Sigmoid colon (tissue), 7 donors: ENCODE data around the gene FABP6. TPM values are rescaled to one million over a fixed set of nuclear protein-coding genes. Genes with fewer than 3 reads are reported as not detected.
"Not testable (repeated sequence)": the region's sequence is repeated elsewhere in the genome, so short reads cannot be mapped to it uniquely, and the experiment has no call there.

Source experiments
- DNase-seq: peaks from one replicate; pipeline ENCODE4 v3.0.0-alpha.2; 2019
- H3K27ac ChIP-seq, 4 donors: fragments of 200-600 bp; sonication (generic); one replicate each; pipeline ENCODE4 v1.5.1; 2016 to 2019; ENCODE audit warnings: mild to moderate bottlenecking in 1 of 4
- H3K27me3 ChIP-seq, 3 donors: fragments of 200-600 bp; sonication (generic); one replicate each; pipeline ENCODE4 v1.5.1; 2019; ENCODE audit warnings: mild to moderate bottlenecking in 1 of 3
- H3K36me3 ChIP-seq, 4 donors: fragments of 200-600 bp; sonication (generic); one replicate each; pipeline ENCODE4 v1.5.1; 2016 to 2019
- H3K4me1 ChIP-seq, 4 donors: fragments of 200-600 bp; sonication (generic); one replicate each; pipeline ENCODE4 v1.5.1; 2017 to 2019
- H3K4me3 ChIP-seq, 4 donors: fragments of 200-600 bp; sonication (generic); one replicate each; pipeline ENCODE4 v1.5.1; 2017 to 2019; ENCODE audit warnings: mild to moderate bottlenecking in 2 of 4, moderate library complexity in 1 of 4
- H3K9me3 ChIP-seq, 4 donors: fragments of 200-600 bp in 3 of 4; sonication (generic) in 3 of 4; one replicate each; pipeline versions ENCODE4 v1.5.1 to v1.6.1; 2013 to 2019
- EP300 ChIP-seq, 4 donors: sonication (generic); formaldehyde crosslinking; IDR thresholded peaks; one replicate each; pipeline ENCODE4 v1.6.1; 2017; ENCODE audit warnings: antibody characterized with exemption in 4 of 4
- POLR2A ChIP-seq, 2 donors: fragments of 450-650 bp; IDR thresholded peaks; one replicate each; pipeline ENCODE4 v1.6.1; 2016; ENCODE audit warnings: antibody characterized with exemption in 2 of 2, mild to moderate bottlenecking in 2 of 2, moderate library complexity in 2 of 2
- POLR2AphosphoS5 ChIP-seq, 4 donors: sonication (generic); formaldehyde crosslinking; IDR thresholded peaks; one replicate each; pipeline ENCODE4 v1.6.1; 2017; ENCODE audit warnings: antibody characterized with exemption in 4 of 4
- WGBS, 2 donors: extraction: QIAGEN DNeasy Blood & Tissue Kit; methylation state at CpG; one replicate each; pipeline ENCODE4 v1.1.7; 2013; 5-methylcytosine and 5-hydroxymethylcytosine counted together
- intact Hi-C: fragments of 100-400 bp; cut with DNase I; formaldehyde crosslinking; loops from one replicate; pipeline ENCODE4 v1.15.1; 2023
- polyA plus RNA-seq, 3 donors: library from polyadenylated mRNA; stranded (reverse); fragments of 200-250 nt; gene quantifications; one replicate each; pipeline ENCODE4 v1.2.3, GENCODE V29; 2013
- total RNA-seq, 4 donors: library from RNA; depleted of rRNA; stranded (reverse); fragments of >200 nt; gene quantifications; one replicate each; pipeline ENCODE4 v1.1.0, GENCODE V29; 2016
- TF ChIP-seq, protein P1 (sequence below), 4 experiments: fragments of 450-650 bp in 3 of 4; fragments of 200-600 bp in 1 of 4; IDR thresholded peaks; one replicate each; pipeline ENCODE4 v1.5.1; 2016 to 2019; ENCODE audit warnings: antibody characterized with exemption in 4 of 4, mild to moderate bottlenecking in 3 of 4, moderate library complexity in 2 of 4
- donor health status: healthy with polysubstance abuse.
- donor health status: Bipolar disorder and iron deficiency.
- donor health status: healthy.

FABP6 gene
- total and polyA plus RNA-seq, 7 donors = 0.50 to 2.1 (median 1.4) TPM; not detected in 4

- no peaks in the 10 kb centered on the region for H3K27me3 ChIP-seq
- no peak for DNase-seq
- intact Hi-C loops = no loop called here
- H3K27ac ChIP-seq = no peak overlapping the region
- no peak overlapping the region for H3K4me3 ChIP-seq
- 83 to 90% methylated on average over 5 of the region's 5 CpGs for WGBS, 2 donors
- H3K36me3 ChIP-seq = no peaks in the 10 kb centered on the region
- H3K9me3 ChIP-seq = no peaks in the 10 kb centered on the region
- no peaks in the 10 kb centered on the region for H3K4me1 ChIP-seq
- TF ChIP-seq EP300 (IDR thresholded peaks at IDR 0.05) (no peak), POLR2AphosphoS5 (IDR thresholded peaks at IDR 0.05) (no peak), POLR2A (IDR thresholded peaks at IDR 0.05) (no peak)
- TF ChIP-seq, protein P1, sequence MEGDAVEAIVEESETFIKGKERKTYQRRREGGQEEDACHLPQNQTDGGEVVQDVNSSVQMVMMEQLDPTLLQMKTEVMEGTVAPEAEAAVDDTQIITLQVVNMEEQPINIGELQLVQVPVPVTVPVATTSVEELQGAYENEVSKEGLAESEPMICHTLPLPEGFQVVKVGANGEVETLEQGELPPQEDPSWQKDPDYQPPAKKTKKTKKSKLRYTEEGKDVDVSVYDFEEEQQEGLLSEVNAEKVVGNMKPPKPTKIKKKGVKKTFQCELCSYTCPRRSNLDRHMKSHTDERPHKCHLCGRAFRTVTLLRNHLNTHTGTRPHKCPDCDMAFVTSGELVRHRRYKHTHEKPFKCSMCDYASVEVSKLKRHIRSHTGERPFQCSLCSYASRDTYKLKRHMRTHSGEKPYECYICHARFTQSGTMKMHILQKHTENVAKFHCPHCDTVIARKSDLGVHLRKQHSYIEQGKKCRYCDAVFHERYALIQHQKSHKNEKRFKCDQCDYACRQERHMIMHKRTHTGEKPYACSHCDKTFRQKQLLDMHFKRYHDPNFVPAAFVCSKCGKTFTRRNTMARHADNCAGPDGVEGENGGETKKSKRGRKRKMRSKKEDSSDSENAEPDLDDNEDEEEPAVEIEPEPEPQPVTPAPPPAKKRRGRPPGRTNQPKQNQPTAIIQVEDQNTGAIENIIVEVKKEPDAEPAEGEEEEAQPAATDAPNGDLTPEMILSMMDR (IDR thresholded peaks at IDR 0.05) = no peak
These were observed 6.4 kb downstream of the FABP6 start for GRCh38 chr5:160235731-160236130.

- Histone ChIP-seq H3K9me3 (no peaks in the 10 kb centered on the region), H3K4me1 (no peaks in the 10 kb centered on the region), H3K4me3 (no peak overlapping the region), H3K27ac (no peak overlapping the region), H3K27me3 (no peaks in the 10 kb centered on the region), H3K36me3 (no peaks in the 10 kb centered on the region)
- TF ChIP-seq POLR2A (IDR thresholded peaks at IDR 0.05) (no peak), EP300 (IDR thresholded peaks at IDR 0.05) (no peak), POLR2AphosphoS5 (IDR thresholded peaks at IDR 0.05) (no peak)
- TF ChIP-seq, protein P1 (IDR thresholded peaks at IDR 0.05) = no peak
- WGBS, 2 donors = 81 to 94% methylated on average over 5 of the region's 5 CpGs
- intact Hi-C loops = no loop called here
- DNase-seq = no peak
These were observed 8.3 kb downstream of the FABP6 start for GRCh38 chr5:160237571-160238093.

DNA sequence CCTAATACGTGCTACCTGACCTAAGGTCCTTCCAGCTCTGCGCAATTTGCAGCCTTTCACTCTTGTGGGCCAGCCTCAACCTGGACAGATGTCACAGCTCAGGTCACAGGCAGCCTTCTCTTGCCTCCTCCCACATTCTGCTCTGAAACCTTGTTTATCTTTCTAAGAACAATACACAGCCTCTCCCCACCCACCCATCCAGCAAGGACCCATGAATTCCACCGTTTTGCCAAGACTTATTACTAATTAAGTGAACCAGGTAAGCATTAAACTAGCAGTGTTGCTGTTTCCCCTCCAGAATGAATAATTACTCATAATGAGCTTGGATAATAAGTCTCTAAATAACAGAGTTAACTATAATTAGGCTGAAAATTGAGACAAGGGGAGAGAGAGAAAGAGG lies 11.0 kb downstream of the FABP6 start:
- H3K27ac ChIP-seq = no peak overlapping the region
- no peaks in the 10 kb centered on the region for H3K36me3 ChIP-seq
- no peak overlapping the region for H3K4me3 ChIP-seq
- DNase-seq = no peak
- H3K9me3 ChIP-seq = no peaks in the 10 kb centered on the region
- intact Hi-C loops = no loop called here
- 24 to 62% methylated on average over 3 of the region's 3 CpGs for WGBS, 2 donors
- H3K4me1 ChIP-seq = no peaks in the 10 kb centered on the region
- TF ChIP-seq, protein P1 (IDR thresholded peaks at IDR 0.05) = no peak
- H3K27me3 ChIP-seq = no peaks in the 10 kb centered on the region

DNA sequence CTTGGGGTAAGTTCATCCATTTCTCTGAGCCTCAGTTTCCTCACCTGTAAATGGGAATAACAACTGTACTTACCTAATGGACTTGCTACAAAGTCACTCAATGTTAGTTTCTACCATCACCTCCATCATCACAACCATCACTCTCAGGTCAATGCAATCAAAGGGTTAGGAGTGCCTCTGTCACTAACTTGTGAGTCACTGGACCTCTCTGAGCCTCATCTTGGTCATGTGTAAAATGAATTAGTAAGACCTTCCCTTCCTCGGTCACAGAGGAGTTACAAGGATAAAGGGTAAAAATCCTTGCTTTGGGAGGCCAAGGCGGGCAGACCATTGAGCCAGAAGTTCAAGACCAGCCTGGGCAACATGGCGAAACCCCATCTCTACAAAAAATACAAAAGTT lies 12.8 kb downstream of the FABP6 start:
- Histone ChIP-seq H3K4me3 (no peak overlapping the region), H3K4me1 (no peaks in the 10 kb centered on the region), H3K36me3 (no peaks in the 10 kb centered on the region), H3K27ac (no peak overlapping the region), H3K27me3 (no peaks in the 10 kb centered on the region), H3K9me3 (no peaks in the 10 kb centered on the region)
- DNase-seq = no peak
- TF ChIP-seq, protein P1 (IDR thresholded peaks at IDR 0.05) = no peak
- TF ChIP-seq POLR2A (IDR thresholded peaks at IDR 0.05) = no peak
- no peak for TF ChIP-seq EP300 (IDR thresholded peaks at IDR 0.05)
- no peak for TF ChIP-seq POLR2AphosphoS5 (IDR thresholded peaks at IDR 0.05)
- WGBS, 2 donors = 76 to 93% methylated on average over 3 of the region's 3 CpGs
- intact Hi-C loops = no loop called here

GRCh38 chr5:160245506-160246086 lies 16.3 kb downstream of the FABP6 start:
- no peak for TF ChIP-seq EP300 (IDR thresholded peaks at IDR 0.05)
- TF ChIP-seq, protein P1 (IDR thresholded peaks at IDR 0.05) = no peak
- no peak for TF ChIP-seq POLR2A (IDR thresholded peaks at IDR 0.05)
- no peak for TF ChIP-seq POLR2AphosphoS5 (IDR thresholded peaks at IDR 0.05)
- no peak for DNase-seq
- Histone ChIP-seq H3K27ac (no peak overlapping the region), H3K4me3 (no peak overlapping the region), H3K27me3 (no peaks in the 10 kb centered on the region), H3K4me1 (no peaks in the 10 kb centered on the region), H3K36me3 (no peaks in the 10 kb centered on the region), H3K9me3 (no peaks in the 10 kb centered on the region)
- intact Hi-C loops = no loop called here
- WGBS, 2 donors = 64 to 82% methylated on average over 9 of the region's 9 CpGs

DNA sequence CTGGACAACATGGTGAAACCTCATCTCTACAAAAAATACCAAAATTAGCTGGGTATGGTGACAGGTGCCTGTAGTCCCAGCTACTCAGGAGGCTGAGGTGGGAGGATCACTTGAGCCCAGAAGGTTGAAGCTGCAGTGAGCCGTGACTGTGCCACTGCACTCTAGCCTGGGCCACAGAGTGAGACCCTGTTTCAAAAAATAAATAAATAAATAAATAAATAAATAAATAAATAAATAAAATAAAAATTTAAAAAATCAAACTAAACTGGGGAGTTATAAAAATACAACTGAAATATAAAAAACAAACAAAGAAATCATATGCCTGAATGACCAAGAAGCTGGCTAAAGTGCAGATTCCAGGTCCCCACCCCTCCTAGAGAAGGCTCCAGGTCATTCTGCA lies 20.3 kb downstream of the FABP6 start:
- H3K4me1 ChIP-seq, H3K36me3 ChIP-seq, H3K27me3 ChIP-seq, H3K27ac ChIP-seq, intact Hi-C loops, H3K9me3 ChIP-seq, DNase-seq, H3K4me3 ChIP-seq: not testable (repeated sequence)
- 96 to 98% methylated on average over 1 of the region's 1 CpG for WGBS, 2 donors
